CD1c-positive myeloid dendritic cell (primary cell): ENCODE measurements around the gene LTC4S.
"Not testable (repeated sequence)": the region's sequence is repeated elsewhere in the genome, so short reads cannot be mapped to it uniquely, and the experiment has no call there.

ENCODE experiments used
- DNase-seq: peaks from one replicate; pipeline ENCODE4 v3.0.0-alpha.2; 2016; ENCODE audit errors: extremely low spot score

Gene LTC4S

DNA sequence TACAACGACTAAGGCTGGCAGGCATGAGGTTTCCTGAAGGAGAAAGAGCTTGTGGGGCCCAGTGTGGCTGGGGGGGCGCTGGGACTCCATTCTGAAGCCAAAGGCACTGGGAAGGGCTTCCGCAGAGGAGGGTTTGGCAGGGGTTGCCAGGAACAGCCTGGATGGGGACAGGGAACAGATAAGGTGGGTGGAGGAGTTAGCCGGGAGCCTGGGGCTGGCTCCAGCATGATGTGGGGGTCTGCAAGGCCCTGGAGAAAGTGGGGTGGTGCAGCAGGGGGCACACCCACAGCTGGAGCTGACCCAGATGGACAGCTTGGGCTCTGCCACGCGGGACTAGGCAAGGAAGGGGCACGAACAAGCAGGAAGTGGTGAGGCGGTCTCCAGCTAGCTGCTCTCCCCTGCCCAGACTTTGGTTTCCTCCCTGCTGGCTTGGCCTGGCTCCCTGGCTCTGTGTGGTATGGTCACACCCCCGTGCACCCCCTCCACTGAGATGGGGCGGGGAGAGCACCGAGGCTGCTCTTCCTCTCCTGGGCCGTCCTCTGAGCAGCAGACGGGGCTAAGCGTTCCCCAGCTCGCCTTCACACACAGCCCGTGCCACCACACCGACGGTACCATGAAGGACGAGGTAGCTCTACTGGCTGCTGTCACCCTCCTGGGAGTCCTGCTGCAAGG, at the start of gene LTC4S:
LTC4S (plus strand) TSS at position 519 of the 672 bp plus-strand sequence; CDS start at position 614, 95 bp downstream.
- peak; percentile 67 for DNase-seq

GRCh38 chr5:179744106-179744505, 49.7 kb upstream of the LTC4S start:
- DNase-seq = not testable (repeated sequence)

- DNase-seq = no peak
Measured at GRCh38 chr5:179746872-179747271, 46.9 kb upstream of the LTC4S start.

GRCh38 chr5:179747811-179748210, 46.0 kb upstream of the LTC4S start:
- DNase-seq = no peak

GRCh38 chr5:179749857-179750508, 43.8 kb upstream of the LTC4S start:
- DNase-seq = no peak

- DNase-seq = no peak
Measured at GRCh38 chr5:179753971-179754370, 39.8 kb upstream of the LTC4S start.

DNA sequence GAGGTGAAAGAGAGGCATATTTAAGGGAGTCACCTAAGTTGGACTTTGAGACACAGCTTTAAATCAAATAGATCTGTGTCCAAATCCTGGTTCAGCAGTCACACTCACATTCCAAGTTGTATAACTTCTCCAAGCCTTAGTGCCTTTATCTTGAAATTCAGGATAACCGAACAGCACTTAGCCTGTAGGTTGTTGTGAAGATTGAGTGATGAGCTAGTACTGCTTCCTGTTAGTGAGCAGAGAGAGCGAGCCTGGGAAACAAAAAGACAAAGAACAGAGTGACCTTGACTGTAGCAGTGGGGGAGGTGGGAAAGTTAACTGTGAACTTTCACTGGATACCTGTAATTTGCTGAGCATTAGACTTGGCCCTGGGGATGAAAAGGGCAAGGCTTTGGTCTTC, 38.8 kb upstream of the LTC4S start:
- DNase-seq = no peak

GRCh38 chr5:179758955-179759354, 34.8 kb upstream of the LTC4S start:
- DNase-seq = peak; percentile 76

- DNase-seq = peak; percentile 41
Measured at GRCh38 chr5:179759581-179760551, 33.9 kb upstream of the LTC4S start.

DNA sequence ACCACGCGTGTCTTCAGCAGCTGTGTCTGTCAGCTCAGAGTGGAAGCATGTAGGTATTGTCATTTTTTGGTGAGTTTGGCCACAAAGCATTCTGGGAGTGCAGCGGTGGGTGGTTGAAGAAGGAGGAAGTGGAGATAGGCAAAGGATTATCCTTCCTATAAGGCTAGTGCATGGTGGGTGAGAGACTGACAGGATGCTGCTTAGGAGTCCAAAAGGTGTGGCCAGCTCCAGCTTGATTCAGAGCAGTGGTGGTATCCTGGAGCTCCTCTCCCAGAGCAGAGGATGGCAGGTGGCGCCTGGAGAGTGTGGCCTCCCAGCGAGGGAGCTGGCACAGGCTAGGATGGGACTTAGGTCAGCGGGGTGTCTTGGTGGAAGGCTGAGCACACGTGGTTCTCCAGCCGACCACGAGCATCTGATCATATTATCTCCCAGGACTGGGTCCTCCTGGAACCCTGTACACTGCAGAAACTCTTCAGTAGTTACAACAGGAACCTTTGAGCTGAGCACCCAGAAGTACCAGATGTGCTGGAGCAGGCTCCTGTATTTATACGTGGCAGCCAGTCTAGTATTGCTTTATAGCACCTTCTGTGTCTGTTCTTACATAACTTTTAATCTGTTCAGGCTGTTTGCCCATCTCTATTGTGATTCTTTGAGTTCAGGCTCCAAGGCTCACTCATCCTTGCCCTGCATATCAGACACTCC, 31.6 kb upstream of the LTC4S start:
- DNase-seq = peak; percentile 77

DNA sequence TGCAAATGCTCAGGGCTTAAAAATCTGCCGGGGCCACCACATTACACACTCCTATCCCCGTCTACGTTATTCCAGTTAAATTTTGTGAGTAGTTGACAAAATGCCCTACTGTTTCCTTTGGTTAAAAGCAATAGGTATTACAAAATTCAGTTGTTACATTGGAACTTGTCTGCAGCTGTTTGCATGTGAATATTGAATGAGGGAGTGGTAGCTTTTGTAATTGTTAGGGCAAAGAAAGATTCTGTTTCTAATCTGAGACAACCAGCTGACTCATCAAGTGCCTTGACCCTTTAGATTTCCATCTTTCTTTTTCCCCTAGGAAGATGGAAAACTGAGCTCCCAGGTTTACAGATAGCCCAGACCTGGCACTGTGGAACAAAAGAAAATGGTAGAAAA, 31.0 kb upstream of the LTC4S start:
- DNase-seq = no peak

DNA sequence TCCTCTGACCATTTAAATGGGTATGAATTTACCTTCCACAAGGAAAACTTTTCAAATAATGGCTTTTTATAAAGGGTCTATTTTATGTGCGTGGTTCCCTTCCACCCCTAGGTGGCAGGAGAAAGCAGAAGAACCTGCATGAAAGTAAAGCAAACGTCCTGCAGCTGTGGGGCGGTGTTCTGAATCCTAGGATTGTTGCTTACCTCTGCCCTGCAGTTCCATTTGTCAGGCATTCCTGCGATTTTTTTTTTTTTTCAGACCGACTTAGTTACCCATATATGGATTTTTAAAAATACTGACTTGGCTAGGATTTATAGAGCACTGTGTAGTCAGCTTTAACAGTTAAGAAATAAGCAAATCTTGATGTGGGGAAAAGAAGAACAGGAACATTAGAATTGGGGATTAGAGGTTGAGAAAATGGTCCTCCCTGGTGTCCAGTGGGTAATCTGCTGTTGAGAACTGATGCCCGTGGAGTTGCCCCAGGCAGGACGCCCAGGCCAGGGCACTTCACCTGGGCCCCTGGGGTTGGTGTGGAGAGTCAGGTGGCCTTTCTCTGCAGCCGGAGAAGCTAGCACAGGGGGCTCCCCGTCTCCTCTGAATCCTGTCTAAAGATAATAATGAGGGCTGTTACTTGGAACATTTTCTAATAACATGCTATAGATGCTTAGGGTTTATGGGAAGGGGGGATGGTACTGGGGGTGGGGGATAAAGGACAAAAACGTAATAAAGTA, 30.4 kb upstream of the LTC4S start:
- peak; percentile 67 for DNase-seq

DNA sequence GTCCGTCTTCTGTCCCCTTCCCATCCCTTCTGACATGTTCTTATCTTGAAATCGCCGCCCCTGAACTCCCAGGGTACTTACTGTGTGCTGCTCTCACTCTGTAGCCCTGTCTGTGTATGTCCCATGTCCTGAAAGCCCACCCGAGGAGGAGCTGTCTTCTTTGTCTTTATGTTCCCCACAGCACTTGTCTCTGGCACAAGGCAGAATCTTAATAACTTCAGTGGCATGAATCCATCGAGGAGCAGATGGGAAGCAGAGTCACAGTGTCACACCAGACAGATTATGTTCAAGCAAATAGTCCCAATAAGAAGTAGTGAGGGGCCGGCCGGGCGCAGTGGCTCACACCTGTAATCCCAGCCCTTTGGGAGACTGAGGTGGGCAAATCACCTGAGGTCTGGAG, 29.7 kb upstream of the LTC4S start:
- no peak for DNase-seq

GRCh38 chr5:179765400-179765799, 28.4 kb upstream of the LTC4S start:
- DNase-seq = peak; percentile 64

- peak; percentile 18 for DNase-seq
Measured at GRCh38 chr5:179766021-179766725, 27.6 kb upstream of the LTC4S start.

DNA sequence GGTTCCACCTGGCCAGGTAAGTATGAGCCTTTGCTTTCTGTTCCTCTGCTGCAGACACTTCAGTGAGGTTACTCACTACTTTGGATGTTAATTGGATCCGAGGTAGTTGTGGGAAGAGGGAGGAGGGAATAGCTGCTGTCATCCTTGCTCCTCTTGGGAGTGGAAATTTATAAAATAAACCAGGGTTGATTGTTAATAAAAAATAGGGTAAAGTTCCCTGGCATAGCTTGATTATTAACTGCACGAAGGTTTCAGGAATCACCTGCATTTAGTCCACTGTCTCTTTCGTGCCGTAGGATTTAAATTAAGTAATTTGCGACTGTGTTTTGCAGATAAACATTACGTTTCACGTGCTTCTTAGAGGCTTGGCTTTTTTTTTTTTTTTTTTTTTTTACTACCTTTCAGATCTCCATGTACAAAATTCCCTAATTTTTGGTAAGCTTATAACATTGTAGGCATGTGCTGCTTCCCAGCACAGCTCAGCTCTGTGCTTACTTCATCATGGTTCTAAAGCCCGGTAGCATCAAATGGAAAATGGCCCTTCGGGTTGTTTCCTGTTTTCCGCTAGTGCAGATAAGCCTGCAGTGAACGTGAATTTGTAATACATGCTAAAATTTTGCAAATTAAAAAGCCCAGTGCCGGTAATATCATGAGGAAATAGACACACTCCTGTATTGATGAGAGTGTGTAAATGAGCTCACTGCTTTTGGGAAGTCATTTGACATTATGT, 26.9 kb upstream of the LTC4S start:
- DNase-seq = peak; percentile 52

- peak; percentile 24 for DNase-seq
Measured at GRCh38 chr5:179767496-179768100, 26.2 kb upstream of the LTC4S start.

DNA sequence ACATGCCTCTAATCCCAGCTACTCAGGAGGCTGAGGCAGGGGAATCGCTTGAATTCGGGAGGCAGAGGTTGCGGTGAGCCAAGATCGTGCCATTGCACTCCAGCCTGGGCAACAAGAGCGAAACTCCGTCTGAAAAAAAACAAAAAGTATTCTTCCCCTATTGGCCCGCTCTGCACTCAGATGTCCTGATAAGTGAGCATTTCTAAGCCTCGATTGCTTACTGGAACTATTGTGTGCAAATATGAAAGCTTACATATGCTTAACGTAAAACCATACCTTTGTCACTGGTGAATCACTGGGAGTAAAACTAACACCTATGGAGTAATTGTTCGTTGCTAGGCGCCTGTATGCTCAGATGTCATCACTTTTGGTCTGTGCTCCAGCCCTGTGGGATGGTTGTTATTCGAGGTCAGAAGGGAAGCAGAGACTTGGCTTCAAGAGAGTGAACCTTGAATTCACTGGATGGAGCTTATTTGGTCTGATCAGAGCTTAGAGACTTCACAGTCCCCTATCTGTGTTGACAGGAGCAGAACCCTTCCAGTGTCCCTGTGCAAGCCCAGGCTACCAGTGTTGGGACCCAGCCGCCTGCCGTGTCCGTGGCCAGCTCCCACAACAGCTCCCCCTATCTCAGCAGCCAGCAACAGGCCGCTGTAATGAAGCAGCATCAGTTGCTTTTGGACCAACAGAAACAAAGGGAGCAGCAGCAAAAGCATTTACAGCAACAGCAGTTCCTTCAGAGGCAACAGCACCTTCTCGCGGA, 25.3 kb upstream of the LTC4S start:
- no peak for DNase-seq

DNA sequence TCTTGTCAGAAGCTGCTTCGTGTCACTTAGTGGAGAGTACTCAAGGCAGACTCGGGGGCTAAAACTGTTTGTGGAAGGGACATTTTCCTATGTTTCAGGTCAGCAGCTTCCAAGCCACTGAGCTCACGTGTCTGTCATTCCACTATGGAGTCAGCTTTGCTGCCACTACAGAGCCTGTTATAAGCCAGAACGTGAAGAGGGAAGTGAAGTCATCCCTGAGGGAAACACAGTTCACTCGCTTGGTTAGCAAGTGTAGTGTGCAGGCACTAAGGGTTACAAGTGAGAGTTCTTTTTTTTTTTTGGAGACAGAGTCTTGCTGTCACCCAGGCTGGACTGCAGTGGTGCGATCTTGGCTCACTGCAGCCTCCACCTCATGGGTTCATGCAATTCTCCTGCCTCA, 24.5 kb upstream of the LTC4S start:
- DNase-seq = peak; percentile 74
